ENCODE results near the gene KCNQ4.

Gene KCNQ4

GRCh38 chr1:40780678-40781607 is 2.6 kb upstream of the KCNQ4 start:
- TF ChIP-seq EZH2phosphoT487 (IDR thresholded peaks at IDR 0.05; ENCODE audit: low read depth), result no peak
- TF ChIP-seq, protein P1, sequence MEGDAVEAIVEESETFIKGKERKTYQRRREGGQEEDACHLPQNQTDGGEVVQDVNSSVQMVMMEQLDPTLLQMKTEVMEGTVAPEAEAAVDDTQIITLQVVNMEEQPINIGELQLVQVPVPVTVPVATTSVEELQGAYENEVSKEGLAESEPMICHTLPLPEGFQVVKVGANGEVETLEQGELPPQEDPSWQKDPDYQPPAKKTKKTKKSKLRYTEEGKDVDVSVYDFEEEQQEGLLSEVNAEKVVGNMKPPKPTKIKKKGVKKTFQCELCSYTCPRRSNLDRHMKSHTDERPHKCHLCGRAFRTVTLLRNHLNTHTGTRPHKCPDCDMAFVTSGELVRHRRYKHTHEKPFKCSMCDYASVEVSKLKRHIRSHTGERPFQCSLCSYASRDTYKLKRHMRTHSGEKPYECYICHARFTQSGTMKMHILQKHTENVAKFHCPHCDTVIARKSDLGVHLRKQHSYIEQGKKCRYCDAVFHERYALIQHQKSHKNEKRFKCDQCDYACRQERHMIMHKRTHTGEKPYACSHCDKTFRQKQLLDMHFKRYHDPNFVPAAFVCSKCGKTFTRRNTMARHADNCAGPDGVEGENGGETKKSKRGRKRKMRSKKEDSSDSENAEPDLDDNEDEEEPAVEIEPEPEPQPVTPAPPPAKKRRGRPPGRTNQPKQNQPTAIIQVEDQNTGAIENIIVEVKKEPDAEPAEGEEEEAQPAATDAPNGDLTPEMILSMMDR (IDR thresholded peaks at IDR 0.05; ENCODE audit: low read depth, low read length), result no peak
- H3K27me3 ChIP-seq (ENCODE audit: low read depth, low read length), result no peaks in the 10 kb centered on the region
- H3K27ac ChIP-seq (ENCODE audit: low read length), result no peak overlapping the region
- H4K20me1 ChIP-seq (ENCODE audit: insufficient read depth, low read length), result no peaks in the 10 kb centered on the region
- H2AFZ ChIP-seq (ENCODE audit: low read depth, low read length), result no peak overlapping the region
- H3K36me3 ChIP-seq (replicated peaks; ENCODE audit: low read depth, low read length), result peaks cover 11% of the 10 kb centered on the region
- H3K9ac ChIP-seq (ENCODE audit: low read length), result no peak overlapping the region
- H3K79me2 ChIP-seq (ENCODE audit: low read length), result peaks cover 4% of the 10 kb centered on the region; the same call in 1 of the 2 replicates
- H3K4me1 ChIP-seq (ENCODE audit: low read length), result peaks cover 13% of the 10 kb centered on the region
- H3K9me3 ChIP-seq (ENCODE audit: insufficient read depth, low read length), result no peaks in the 10 kb centered on the region
- no peak overlapping the region for H3K4me3 ChIP-seq (ENCODE audit: low read length)
- H3K4me2 ChIP-seq (ENCODE audit: low read length), result no peak overlapping the region

GRCh38 chr1:40781608-40781971 is 2.0 kb upstream of the KCNQ4 start:
- H4K20me1 ChIP-seq (ENCODE audit: insufficient read depth, low read length), result no peaks in the 10 kb centered on the region
- no peak overlapping the region for H3K4me3 ChIP-seq (ENCODE audit: low read length)
- H3K27ac ChIP-seq (ENCODE audit: low read length), result no peak overlapping the region
- TF ChIP-seq, protein P1 (IDR thresholded peaks at IDR 0.05; ENCODE audit: low read depth, low read length), result no peak
- TF ChIP-seq EZH2phosphoT487 (IDR thresholded peaks at IDR 0.05; ENCODE audit: low read depth), result no peak
- H3K36me3 ChIP-seq (replicated peaks; ENCODE audit: low read depth, low read length), result peaks cover 4% of the 10 kb centered on the region
- no peaks in the 10 kb centered on the region for H3K9me3 ChIP-seq (ENCODE audit: insufficient read depth, low read length)
- H2AFZ ChIP-seq (ENCODE audit: low read depth, low read length), result no peak overlapping the region
- H3K4me1 ChIP-seq (ENCODE audit: low read length), result peaks cover 13% of the 10 kb centered on the region
- no peaks in the 10 kb centered on the region for H3K27me3 ChIP-seq (ENCODE audit: low read depth, low read length)
- H3K4me2 ChIP-seq (ENCODE audit: low read length), result no peak overlapping the region
- H3K79me2 ChIP-seq (ENCODE audit: low read length), result peaks cover 4% of the 10 kb centered on the region; the same call in 1 of the 2 replicates
- no peak overlapping the region for H3K9ac ChIP-seq (ENCODE audit: low read length)

DNA sequence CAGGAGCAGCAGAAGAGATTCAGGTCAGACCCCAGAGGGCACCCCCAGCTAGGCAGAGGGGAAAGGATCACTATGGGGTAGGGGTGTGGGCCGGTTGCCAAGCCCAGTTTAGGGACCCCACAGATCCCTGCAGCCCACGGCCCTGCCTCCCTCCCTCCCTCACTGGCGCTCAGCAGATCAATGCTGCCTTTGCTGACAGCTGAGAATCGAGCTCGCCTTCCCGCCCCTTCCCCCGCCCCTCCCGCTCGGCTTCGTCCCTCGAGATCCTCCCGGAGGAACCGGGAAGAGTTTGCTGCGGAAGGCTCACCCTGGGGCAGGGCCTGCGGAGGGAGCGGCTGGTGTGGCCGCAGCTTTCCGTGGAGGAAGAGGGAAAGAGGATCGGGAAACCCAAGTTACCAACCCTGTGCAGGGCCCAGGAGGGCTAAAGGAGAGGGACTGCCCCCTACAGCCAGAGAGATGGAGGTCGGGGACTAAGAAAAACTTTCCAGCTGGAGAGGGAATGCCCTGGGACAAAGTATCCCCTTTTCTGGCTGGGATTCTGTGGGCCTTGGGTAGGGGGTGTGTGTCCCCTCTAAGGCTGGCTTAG is 1.1 kb upstream of the KCNQ4 start:
- Histone ChIP-seq H4K20me1 (ENCODE audit: insufficient read depth, low read length) (no peaks in the 10 kb centered on the region), H2AFZ (ENCODE audit: low read depth, low read length) (no peak overlapping the region), H3K79me2 (ENCODE audit: low read length) (peaks cover 4% of the 10 kb centered on the region; the same call in 1 of the 2 replicates), H3K4me2 (ENCODE audit: low read length) (peak overlapping the region; percentile 94), H3K4me1 (ENCODE audit: low read length) (peaks cover 13% of the 10 kb centered on the region), H3K27me3 (ENCODE audit: low read depth, low read length) (no peaks in the 10 kb centered on the region), H3K4me3 (ENCODE audit: low read length) (peak overlapping the region; percentile 90), H3K9ac (ENCODE audit: low read length) (no peak overlapping the region; the same call in 1 of the 2 replicates), H3K27ac (ENCODE audit: low read length) (no peak overlapping the region), H3K9me3 (ENCODE audit: insufficient read depth, low read length) (no peaks in the 10 kb centered on the region), H3K36me3 (replicated peaks; ENCODE audit: low read depth, low read length) (no peaks in the 10 kb centered on the region)
- TF ChIP-seq EZH2phosphoT487 (IDR thresholded peaks at IDR 0.05; ENCODE audit: low read depth), result no peak
- TF ChIP-seq, protein P1 (IDR thresholded peaks at IDR 0.05; ENCODE audit: low read depth, low read length), result no peak

- H3K27me3 ChIP-seq (ENCODE audit: low read depth, low read length), result no peaks in the 10 kb centered on the region
- peaks cover 4% of the 10 kb centered on the region; the same call in 1 of the 2 replicates for H3K79me2 ChIP-seq (ENCODE audit: low read length)
- TF ChIP-seq EZH2phosphoT487 (IDR thresholded peaks at IDR 0.05; ENCODE audit: low read depth), result no peak
- peak overlapping the region; percentile 90 for H3K4me3 ChIP-seq (ENCODE audit: low read length)
- no peak overlapping the region for H3K27ac ChIP-seq (ENCODE audit: low read length)
- peaks cover 13% of the 10 kb centered on the region for H3K4me1 ChIP-seq (ENCODE audit: low read length)
- no peaks in the 10 kb centered on the region for H4K20me1 ChIP-seq (ENCODE audit: insufficient read depth, low read length)
- no peaks in the 10 kb centered on the region for H3K36me3 ChIP-seq (replicated peaks; ENCODE audit: low read depth, low read length)
- H3K9ac ChIP-seq (ENCODE audit: low read length), result peak overlapping the region; percentile 80
- H3K9me3 ChIP-seq (ENCODE audit: insufficient read depth, low read length), result no peaks in the 10 kb centered on the region
- peak overlapping the region; percentile 77; the same call in 1 of the 2 replicates for H2AFZ ChIP-seq (ENCODE audit: low read depth, low read length)
- peak overlapping the region; percentile 97 for H3K4me2 ChIP-seq (ENCODE audit: low read length)
Measured at GRCh38 chr1:40784141-40784770, 669 bp downstream of the KCNQ4 start.
